Effector memory CD4-positive, alpha-beta T cell (primary cell): ENCODE results near the gene GPR42.
A peak's percentile ranks its signal among the peaks of the same experiment; 100 is the strongest.

Experiments
- DNase-seq, 3 donors: peaks; one replicate each; pipeline ENCODE4 v3.0.0-alpha.2; 2020
- H3K27ac ChIP-seq: 2 replicates; pipeline ENCODE4 v1.7.0; 2013; ENCODE audit warnings: mild to moderate bottlenecking, low read length, moderate library complexity; ENCODE audit not compliant: insufficient read depth, poor library complexity, severe bottlenecking
- H3K27me3 ChIP-seq: replicated peaks from 2 replicates; pipeline ENCODE4 v1.7.0; 2013; ENCODE audit warnings: mild to moderate bottlenecking, low read length; ENCODE audit not compliant: insufficient read depth, control insufficient read depth, poor library complexity, severe bottlenecking
- H3K36me3 ChIP-seq: 2 replicates; pipeline ENCODE4 v1.7.0; 2013; ENCODE audit warnings: mild to moderate bottlenecking, low read length, moderate library complexity; ENCODE audit not compliant: control insufficient read depth, insufficient read depth
- H3K4me1 ChIP-seq: 2 replicates; pipeline ENCODE4 v1.7.0; 2013; ENCODE audit warnings: low read length, mild to moderate bottlenecking; ENCODE audit not compliant: control insufficient read depth, insufficient read depth, poor library complexity, severe bottlenecking
- H3K4me3 ChIP-seq: 2 replicates; pipeline ENCODE4 v1.7.0; 2013; ENCODE audit warnings: low read length, low read depth, mild to moderate bottlenecking; ENCODE audit not compliant: insufficient read depth, poor library complexity, severe bottlenecking
- H3K9me3 ChIP-seq: 2 replicates; pipeline ENCODE4 v1.7.0; 2013; ENCODE audit warnings: mild to moderate bottlenecking, low read length, moderate library complexity; ENCODE audit not compliant: control insufficient read depth

GPR42 gene

DNA sequence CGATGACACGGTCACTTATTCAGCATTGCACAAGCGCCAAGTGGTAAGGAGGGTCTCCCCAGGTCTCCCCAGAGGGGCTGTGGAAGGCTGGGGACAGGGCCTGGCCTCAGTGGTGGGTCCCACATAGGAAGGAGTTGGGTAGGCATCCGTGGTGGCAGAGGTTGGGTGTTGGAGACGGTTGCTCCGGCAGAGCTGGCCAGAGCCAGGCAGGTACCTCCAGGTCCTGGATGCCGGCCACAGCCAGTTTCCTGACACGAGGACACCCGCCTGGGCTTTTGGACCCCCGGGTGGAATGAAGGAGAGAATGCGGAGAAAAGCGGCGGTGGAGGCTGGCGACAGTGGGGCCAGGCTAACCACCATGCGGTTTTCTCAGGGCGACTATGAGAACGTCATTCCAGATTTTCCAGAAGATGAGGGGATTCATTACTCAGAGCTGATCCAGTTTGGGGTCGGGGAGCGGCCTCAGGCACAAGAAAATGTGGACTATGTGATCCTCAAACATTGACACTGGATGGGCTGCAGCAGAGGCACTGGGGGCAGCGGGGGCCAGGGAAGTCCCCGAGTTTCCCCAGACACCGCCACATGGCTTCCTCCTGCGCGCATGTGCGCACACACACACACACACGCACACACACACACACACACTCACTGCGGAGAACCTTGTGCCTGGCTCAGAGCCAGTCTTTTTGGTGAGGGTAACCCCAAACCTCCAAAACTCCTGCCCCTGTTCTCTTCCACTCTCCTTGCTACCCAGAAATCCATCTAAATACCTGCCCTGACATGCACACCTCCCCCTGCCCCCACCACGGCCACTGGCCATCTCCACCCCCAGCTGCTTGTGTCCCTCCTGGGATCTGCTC, 24.4 kb upstream of the GPR42 start:
- Histone ChIP-seq H3K27ac (peak overlapping the region; percentile 60), H3K27me3 (no peaks in the 10 kb centered on the region), H3K9me3 (no peaks in the 10 kb centered on the region), H3K4me3 (peak overlapping the region; percentile 41), H3K36me3 (no peaks in the 10 kb centered on the region), H3K4me1 (peaks cover 25% of the 10 kb centered on the region)
- peak; percentile 62 to 72 (median 69) for DNase-seq

DNA sequence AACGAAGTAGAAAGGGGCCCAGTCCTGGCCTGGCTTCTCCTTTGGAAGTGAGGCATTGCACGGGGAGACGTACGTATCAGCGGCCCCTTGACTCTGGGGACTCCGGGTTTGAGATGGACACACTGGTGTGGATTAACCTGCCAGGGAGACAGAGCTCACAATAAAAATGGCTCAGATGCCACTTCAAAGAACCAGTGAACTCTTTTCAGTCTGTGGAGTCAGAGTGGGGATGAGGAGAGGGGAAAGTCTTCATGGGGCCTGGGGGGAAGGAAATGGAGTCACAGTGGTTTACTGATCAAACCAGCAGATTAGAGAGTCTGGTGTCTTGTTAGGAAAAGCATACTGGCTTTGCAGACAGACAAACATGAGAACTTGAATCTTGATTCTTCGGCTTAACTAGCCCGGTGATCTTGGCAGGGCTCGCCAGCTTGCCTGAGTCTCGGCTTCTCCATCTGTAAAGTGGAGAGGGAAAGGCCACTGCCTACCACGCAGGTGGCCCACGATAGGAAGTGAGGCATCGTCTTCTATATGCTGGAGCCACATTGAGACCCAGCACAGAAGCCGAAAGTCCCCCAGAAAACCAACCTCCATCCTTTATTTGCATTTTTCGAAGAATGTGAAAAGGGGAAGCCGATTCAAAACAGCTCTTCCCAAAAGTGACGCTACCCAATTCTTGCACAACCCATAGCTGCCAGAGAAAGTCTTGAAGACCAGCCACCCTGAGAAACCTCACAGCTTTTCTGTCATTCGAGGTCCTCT, 23.5 kb upstream of the GPR42 start, which contains the start of gene FFAR1:
TSS of gene FFAR1 (plus strand) at position 732 of the 759 bp plus-strand sequence. CDS start 3,650 bp downstream, outside the sequence.
- Histone ChIP-seq H3K27me3 (no peaks in the 10 kb centered on the region), H3K9me3 (no peaks in the 10 kb centered on the region), H3K36me3 (no peaks in the 10 kb centered on the region), H3K4me3 (peak within 1 kb of the TSS; percentile 41), H3K4me1 (peaks cover 25% of the 10 kb centered on the region), H3K27ac (peak within 1 kb of the TSS; percentile 60)
- peak; percentile 22 to 53 (median 29) for DNase-seq

DNA sequence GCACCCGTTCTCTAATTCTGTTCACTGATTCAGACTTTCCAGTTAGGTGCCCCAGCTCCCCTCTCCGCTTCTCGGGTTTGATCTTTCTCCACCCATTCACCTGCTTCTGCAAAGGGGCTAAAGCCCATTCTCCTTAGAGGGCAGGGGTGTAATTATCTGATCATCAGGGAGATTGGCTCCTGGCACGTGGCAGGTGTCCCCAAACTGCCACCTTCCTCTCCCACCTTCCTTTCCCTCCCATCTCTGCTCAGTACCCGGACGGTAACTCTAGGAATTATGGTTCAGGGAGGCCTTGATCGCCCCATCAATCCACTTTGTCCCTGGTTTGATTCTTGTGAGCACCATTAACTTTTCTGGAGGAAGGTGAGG, 23.0 kb upstream of the GPR42 start:
- H3K4me1 ChIP-seq = peaks cover 30% of the 10 kb centered on the region
- no peak for DNase-seq
- H3K36me3 ChIP-seq = no peaks in the 10 kb centered on the region
- H3K9me3 ChIP-seq = no peaks in the 10 kb centered on the region
- H3K4me3 ChIP-seq = no peak overlapping the region
- no peaks in the 10 kb centered on the region for H3K27me3 ChIP-seq
- H3K27ac ChIP-seq = peak overlapping the region; percentile 24

DNA sequence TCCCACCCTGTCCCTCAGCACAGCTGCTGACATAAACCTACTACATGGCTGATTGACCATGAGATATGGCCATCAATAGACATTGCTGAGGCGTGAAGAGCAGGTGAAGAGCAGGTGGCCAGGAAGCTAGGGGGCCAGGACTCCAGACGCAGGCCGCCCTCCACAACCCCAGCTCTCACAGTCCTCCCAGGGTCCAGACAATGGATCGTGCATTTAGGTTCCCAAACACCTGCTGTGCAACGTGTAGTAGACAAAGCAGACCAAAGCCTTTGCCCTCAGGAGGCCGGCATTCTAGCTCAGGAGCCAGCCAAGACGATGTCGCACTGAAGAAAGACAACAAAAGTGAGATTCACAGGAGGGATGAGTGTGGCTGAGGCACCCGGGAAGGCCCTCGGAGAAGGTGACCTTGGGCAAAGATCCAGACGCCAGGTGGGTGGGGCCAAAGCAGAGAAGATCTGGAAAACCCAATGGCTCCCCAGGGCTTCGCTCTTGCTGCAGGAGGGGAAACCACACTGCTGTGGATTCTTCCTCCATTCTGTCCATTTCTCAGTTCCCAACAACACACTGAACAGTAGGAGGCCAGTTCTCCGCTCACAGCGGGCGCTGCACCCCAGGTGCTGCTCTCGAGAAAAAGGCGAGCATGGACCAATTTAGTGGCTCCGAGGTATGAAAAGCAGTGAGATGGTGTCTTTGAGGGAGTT, 21.8 kb upstream of the GPR42 start:
- peaks cover 33% of the 10 kb centered on the region for H3K4me1 ChIP-seq
- H3K4me3 ChIP-seq = no peak overlapping the region
- no peaks in the 10 kb centered on the region for H3K36me3 ChIP-seq
- no peaks in the 10 kb centered on the region for H3K9me3 ChIP-seq
- no peaks in the 10 kb centered on the region for H3K27me3 ChIP-seq
- H3K27ac ChIP-seq = no peak overlapping the region
- no peak for DNase-seq

DNA sequence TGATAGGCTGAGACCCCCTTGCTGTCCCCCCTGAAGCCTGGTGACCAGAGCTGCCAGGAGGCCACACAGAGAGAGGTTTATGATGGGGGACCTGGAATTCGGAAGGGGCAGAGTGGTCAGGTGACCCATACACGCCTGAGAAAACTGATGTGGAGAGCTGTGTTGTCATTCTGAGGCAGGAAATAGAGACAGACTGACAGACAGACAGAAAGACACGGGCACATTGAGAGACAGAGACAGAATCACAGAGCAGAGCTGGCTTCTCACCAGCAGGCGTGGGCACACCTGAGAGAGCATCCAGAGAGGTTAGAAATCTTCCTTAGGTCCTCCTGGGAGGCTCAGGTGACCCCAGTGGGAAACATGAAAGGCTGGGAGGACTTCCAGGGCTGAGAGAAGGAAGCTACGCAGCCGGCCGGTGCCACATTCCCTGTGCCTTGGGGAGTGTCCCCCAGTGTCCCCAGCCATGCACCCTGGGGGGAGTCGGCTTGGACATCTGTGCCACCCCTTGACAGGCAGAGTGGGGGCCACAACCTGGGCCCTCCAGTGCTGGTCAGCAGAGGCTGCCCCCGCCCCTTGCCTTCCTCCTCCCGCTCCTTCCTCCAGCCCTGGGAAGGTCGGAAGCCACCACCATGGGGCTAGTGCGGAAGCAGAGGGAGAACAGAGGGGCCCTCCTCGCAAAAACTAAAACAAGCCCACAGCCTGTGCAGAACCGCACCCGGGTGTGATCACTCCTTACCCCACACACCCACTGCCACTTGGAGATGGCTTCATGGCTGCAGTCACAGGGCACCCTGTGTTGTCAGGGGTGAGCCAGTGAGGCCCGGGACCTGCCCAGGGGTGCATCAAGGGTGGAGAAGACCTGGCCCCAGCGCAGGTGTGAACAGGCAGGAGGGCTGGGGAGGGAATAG, 21.0 kb upstream of the GPR42 start:
- DNase-seq = no peak
- Histone ChIP-seq H3K4me3 (no peak overlapping the region), H3K27ac (no peak overlapping the region), H3K36me3 (no peaks in the 10 kb centered on the region), H3K4me1 (peaks cover 33% of the 10 kb centered on the region), H3K27me3 (no peaks in the 10 kb centered on the region), H3K9me3 (no peaks in the 10 kb centered on the region)

DNA sequence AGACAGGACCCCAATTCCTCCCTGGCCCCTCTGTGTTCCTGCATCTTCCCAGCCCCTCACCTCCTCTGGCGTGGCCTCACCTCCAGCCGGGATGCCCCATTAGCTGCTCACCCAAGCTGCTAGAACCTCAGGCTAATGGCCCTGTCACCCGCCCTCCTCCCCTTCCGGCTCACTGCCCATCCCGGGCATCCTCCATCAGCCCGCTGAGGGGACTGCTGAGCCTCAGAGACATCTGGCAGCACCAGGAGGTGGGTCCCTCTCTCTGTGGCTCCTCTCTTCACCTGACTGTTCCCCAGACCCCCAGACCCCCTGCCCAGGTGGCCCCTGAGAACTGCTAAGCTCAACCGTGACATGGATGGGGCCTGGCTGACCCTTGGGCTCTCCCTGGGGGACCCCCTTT, 20.3 kb upstream of the GPR42 start:
- peaks cover 33% of the 10 kb centered on the region for H3K4me1 ChIP-seq
- no peaks in the 10 kb centered on the region for H3K9me3 ChIP-seq
- no peaks in the 10 kb centered on the region for H3K27me3 ChIP-seq
- H3K27ac ChIP-seq = no peak overlapping the region
- no peak for DNase-seq
- no peak overlapping the region for H3K4me3 ChIP-seq
- H3K36me3 ChIP-seq = no peaks in the 10 kb centered on the region

DNA sequence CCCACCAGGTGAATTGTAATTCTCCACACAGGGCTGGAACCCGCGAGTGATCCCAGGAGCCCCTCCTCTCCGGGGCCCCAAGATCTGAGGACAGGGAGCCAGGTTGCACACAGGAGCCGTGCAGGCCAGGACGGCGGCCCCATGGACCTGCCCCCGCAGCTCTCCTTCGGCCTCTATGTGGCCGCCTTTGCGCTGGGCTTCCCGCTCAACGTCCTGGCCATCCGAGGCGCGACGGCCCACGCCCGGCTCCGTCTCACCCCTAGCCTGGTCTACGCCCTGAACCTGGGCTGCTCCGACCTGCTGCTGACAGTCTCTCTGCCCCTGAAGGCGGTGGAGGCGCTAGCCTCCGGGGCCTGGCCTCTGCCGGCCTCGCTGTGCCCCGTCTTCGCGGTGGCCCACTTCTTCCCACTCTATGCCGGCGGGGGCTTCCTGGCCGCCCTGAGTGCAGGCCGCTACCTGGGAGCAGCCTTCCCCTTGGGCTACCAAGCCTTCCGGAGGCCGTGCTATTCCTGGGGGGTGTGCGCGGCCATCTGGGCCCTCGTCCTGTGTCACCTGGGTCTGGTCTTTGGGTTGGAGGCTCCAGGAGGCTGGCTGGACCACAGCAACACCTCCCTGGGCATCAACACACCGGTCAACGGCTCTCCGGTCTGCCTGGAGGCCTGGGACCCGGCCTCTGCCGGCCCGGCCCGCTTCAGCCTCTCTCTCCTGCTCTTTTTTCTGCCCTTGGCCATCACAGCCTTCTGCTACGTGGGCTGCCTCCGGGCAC, 19.3 kb upstream of the GPR42 start:
- no peak for DNase-seq
- Histone ChIP-seq H3K27ac (no peak overlapping the region), H3K4me1 (peaks cover 23% of the 10 kb centered on the region), H3K36me3 (no peaks in the 10 kb centered on the region), H3K9me3 (no peaks in the 10 kb centered on the region), H3K4me3 (no peak overlapping the region), H3K27me3 (no peaks in the 10 kb centered on the region)

DNA sequence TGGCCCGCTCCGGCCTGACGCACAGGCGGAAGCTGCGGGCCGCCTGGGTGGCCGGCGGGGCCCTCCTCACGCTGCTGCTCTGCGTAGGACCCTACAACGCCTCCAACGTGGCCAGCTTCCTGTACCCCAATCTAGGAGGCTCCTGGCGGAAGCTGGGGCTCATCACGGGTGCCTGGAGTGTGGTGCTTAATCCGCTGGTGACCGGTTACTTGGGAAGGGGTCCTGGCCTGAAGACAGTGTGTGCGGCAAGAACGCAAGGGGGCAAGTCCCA, 18.8 kb upstream of the GPR42 start:
- peaks cover 18% of the 10 kb centered on the region for H3K4me1 ChIP-seq
- DNase-seq = no peak
- H3K27ac ChIP-seq = no peak overlapping the region
- H3K9me3 ChIP-seq = no peaks in the 10 kb centered on the region
- no peaks in the 10 kb centered on the region for H3K27me3 ChIP-seq
- no peaks in the 10 kb centered on the region for H3K36me3 ChIP-seq
- no peak overlapping the region for H3K4me3 ChIP-seq
